ENCODE results near the gene RGMA.

RGMA gene

DNA sequence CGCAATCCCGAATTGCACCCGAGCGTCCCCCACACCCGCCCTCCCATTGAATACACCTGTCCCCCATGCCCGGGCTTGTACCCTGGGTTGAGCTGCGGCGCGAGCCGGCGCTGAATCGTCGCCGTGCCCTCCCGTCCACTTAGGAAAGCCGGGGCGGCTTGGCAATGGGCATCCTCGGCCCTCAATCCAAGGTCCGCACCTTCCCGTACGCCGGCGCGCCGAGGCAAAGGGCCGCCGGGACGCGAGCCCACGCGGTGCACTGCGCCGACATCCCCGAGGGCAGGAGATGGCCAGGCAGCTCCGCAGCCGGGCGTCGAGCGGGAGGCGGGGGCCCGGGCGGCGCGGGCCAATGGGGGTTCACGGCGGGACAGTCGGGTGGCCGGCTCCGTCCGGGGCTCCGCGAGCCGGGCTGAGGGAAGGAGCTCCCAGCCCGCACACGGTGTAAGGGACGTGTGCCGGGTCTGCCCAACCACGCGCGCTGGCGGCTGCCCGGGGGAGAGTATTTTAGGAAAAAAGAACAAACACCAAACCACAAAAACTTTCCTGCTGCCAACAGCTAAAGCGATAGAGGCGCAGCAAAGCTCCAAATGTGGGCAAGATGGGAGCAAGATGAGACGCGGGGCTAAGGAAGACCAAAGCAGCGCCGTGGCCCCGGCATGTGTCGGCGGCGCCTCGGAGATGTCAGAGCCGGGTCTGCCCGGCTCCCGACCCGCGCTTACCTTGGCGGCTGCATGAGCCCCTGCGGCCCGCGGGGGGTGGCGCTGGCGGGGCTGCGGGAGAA lies 621 bp downstream of the RGMA start:
- no peaks in the 10 kb centered on the region for H3K4me1 ChIP-seq (ENCODE audit: control insufficient read depth, insufficient read depth, low read length)
- H3K9ac ChIP-seq (ENCODE audit: low read depth, low read length) = no peak overlapping the region
- H3K4me3 ChIP-seq (ENCODE audit: low read length) = peak overlapping the region; percentile 53
- peaks cover 85% of the 10 kb centered on the region for H3K27me3 ChIP-seq (ENCODE audit: control insufficient read depth, insufficient read depth, low read length)
- no peaks in the 10 kb centered on the region for H3K36me3 ChIP-seq (ENCODE audit: insufficient read depth, low read length)
- peak overlapping the region; percentile 70 for H3K4me2 ChIP-seq (ENCODE audit: low read length)
- no peaks in the 10 kb centered on the region for H3K9me3 ChIP-seq (replicated peaks; ENCODE audit: low read length)

DNA sequence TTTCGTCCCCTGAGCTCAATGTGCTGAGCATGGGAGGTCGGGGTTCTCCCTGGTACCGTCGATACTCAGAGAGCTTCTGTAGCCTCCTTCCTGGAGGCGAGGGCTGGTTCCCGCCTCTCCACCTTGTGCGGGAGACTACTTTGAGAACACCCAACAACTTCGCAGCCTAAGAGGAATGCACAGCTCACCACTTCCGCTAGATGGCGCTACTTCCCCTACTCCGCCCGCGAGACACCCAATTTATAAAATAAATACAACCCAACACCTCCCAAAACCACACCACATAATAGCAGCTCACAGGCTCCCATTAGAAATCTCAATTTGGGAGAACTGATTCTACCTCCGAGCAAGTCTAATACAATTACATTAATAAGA lies 1.2 kb downstream of the RGMA start:
- H3K27me3 ChIP-seq (ENCODE audit: control insufficient read depth, insufficient read depth, low read length) = peaks cover 86% of the 10 kb centered on the region
- H3K9ac ChIP-seq (ENCODE audit: low read depth, low read length) = no peak overlapping the region
- H3K4me2 ChIP-seq (ENCODE audit: low read length) = peak overlapping the region; percentile 70
- H3K9me3 ChIP-seq (replicated peaks; ENCODE audit: low read length) = no peaks in the 10 kb centered on the region
- H3K4me3 ChIP-seq (ENCODE audit: low read length) = no peak overlapping the region
- H3K4me1 ChIP-seq (ENCODE audit: control insufficient read depth, insufficient read depth, low read length) = no peaks in the 10 kb centered on the region
- H3K36me3 ChIP-seq (ENCODE audit: insufficient read depth, low read length) = no peaks in the 10 kb centered on the region

DNA sequence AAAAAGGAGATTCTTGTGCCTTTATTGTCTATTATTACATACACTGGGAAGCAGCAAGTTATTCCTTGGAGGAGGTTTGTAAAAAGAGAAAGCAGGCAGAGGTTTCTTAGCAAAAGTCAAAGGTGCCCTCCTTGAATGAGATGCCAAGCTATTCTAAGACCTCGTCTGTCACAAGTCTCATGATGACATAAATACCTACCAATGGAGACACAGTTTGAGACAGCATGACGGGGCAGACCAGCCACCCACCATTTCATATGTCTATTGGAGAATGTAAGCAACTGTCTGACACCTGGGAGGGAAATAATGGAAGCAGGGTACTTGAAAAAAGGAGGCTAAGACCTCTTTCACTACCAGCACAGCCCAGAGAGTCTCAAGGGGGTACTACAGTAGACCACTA lies 2.2 kb downstream of the RGMA start:
- Histone ChIP-seq H3K4me2 (ENCODE audit: low read length) (no peak overlapping the region), H3K36me3 (ENCODE audit: insufficient read depth, low read length) (no peaks in the 10 kb centered on the region), H3K27me3 (ENCODE audit: control insufficient read depth, insufficient read depth, low read length) (peaks cover 94% of the 10 kb centered on the region), H3K9ac (ENCODE audit: low read depth, low read length) (no peak overlapping the region), H3K4me3 (ENCODE audit: low read length) (no peak overlapping the region), H3K4me1 (ENCODE audit: control insufficient read depth, insufficient read depth, low read length) (no peaks in the 10 kb centered on the region), H3K9me3 (replicated peaks; ENCODE audit: low read length) (no peaks in the 10 kb centered on the region)

DNA sequence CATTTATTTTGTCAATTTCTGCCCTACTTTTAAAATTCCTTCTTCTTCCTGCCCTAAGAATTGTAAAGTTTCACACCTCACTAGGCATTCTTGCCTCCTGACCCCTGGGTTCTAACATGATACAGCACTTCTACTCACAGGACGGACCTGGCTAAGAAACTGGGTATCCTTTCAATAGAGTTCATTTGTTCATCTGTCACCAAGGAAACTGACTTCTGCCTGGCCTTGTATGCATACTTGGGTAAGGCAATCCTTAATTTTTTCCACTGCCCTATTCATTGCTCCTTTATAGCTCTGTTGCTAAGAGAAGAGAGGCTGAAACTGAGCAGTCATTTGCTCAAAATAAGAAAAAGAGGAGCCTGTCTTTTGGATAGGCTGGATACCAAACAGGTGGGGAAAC lies 3.3 kb downstream of the RGMA start:
- no peaks in the 10 kb centered on the region for H3K4me1 ChIP-seq (ENCODE audit: control insufficient read depth, insufficient read depth, low read length)
- no peaks in the 10 kb centered on the region for H3K9me3 ChIP-seq (replicated peaks; ENCODE audit: low read length)
- no peak overlapping the region for H3K4me2 ChIP-seq (ENCODE audit: low read length)
- H3K9ac ChIP-seq (ENCODE audit: low read depth, low read length) = no peak overlapping the region
- H3K27me3 ChIP-seq (ENCODE audit: control insufficient read depth, insufficient read depth, low read length) = peaks cover 94% of the 10 kb centered on the region
- H3K36me3 ChIP-seq (ENCODE audit: insufficient read depth, low read length) = no peaks in the 10 kb centered on the region
- H3K4me3 ChIP-seq (ENCODE audit: low read length) = no peak overlapping the region

DNA sequence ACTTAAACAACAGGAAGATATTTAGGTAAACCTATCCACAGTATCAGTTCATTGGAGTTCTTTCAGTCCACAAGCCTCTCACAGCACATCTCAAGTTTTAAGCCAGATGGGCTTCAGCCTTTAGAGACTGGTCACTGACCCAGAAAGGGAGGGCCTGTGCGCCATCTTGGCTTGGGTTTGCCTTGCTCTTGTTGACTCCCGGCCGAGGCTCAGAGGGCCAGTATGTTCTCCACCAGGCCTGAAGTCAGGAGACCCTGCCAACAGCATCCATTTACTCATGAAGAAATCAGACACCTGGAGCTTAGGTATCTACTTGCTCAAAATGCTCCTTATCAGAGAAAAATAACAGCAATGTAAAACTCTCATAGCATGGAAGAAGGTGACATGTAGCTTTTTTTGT lies 6.2 kb downstream of the RGMA start:
- Histone ChIP-seq H3K36me3 (ENCODE audit: insufficient read depth, low read length) (no peaks in the 10 kb centered on the region), H3K4me3 (ENCODE audit: low read length) (no peak overlapping the region), H3K9me3 (replicated peaks; ENCODE audit: low read length) (no peaks in the 10 kb centered on the region), H3K27me3 (ENCODE audit: control insufficient read depth, insufficient read depth, low read length) (peaks cover 93% of the 10 kb centered on the region), H3K9ac (ENCODE audit: low read depth, low read length) (no peak overlapping the region), H3K4me1 (ENCODE audit: control insufficient read depth, insufficient read depth, low read length) (no peaks in the 10 kb centered on the region), H3K4me2 (ENCODE audit: low read length) (no peak overlapping the region)

DNA sequence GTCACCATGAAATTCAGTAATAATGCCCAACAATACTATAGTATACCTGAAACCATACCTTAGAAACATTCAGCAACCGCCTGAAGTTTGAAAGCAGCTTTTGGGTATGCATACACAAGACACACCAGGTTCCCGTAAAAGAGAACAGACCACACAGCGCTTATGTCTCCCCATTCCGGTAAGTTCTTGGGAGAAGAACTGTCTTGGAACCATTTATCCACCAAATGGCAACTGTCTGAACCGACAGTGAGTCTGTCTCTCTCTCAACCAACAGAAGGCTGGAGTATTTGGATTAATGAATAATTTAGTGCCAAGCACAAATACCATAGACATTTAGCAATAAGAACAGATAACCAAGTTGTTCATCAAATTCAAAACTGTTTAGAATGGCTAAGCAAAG lies 7.6 kb downstream of the RGMA start:
- Histone ChIP-seq H3K4me1 (ENCODE audit: control insufficient read depth, insufficient read depth, low read length) (no peaks in the 10 kb centered on the region), H3K27me3 (ENCODE audit: control insufficient read depth, insufficient read depth, low read length) (peaks cover 85% of the 10 kb centered on the region), H3K4me2 (ENCODE audit: low read length) (no peak overlapping the region), H3K4me3 (ENCODE audit: low read length) (no peak overlapping the region), H3K36me3 (ENCODE audit: insufficient read depth, low read length) (no peaks in the 10 kb centered on the region), H3K9ac (ENCODE audit: low read depth, low read length) (no peak overlapping the region), H3K9me3 (replicated peaks; ENCODE audit: low read length) (no peaks in the 10 kb centered on the region)

DNA sequence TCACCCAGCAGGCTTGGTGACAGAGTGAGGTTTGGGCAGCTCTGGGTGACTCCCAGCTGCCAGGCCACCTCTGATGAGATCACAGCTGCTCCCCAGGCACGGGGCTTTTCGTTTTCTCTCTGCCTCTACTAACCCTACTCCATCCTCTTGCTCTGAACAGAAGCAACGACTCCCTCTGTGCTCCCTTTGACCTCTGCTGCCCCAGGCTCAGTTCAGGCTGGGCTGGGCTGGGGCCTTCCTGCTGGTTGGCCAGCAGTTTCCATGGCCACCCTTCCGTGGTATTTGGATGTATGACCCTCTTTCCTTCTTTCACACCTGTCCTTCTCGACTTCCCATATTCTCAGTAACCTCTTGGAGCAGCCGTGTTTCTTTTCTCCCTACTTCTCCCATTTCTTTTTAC lies 8.6 kb downstream of the RGMA start:
- H3K4me3 ChIP-seq (ENCODE audit: low read length) = no peak overlapping the region
- H3K9ac ChIP-seq (ENCODE audit: low read depth, low read length) = no peak overlapping the region

DNA sequence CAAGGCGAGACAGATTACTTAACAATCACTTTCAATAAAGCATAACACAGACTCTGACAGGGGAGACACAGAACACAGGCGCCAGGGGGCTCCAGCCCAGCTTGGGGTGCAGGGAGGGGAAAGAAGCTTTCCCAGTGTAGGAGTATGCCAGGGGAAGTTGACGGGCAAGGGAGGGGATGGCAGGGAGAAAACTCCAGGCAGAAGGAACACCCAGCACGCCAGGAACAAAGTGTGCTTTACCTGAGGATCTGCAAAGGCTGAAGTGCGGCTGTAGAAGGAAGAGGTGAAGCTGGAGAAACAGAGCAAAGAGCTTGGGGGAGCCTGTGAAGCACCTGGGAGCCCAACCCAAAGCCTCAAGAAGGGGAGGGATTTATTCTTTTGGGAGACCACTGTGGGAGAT lies 12.1 kb downstream of the RGMA start:
- H3K4me3 ChIP-seq (ENCODE audit: low read length) = no peak overlapping the region
- no peak overlapping the region for H3K4me2 ChIP-seq (ENCODE audit: low read length)
- peaks cover 15% of the 10 kb centered on the region for H3K4me1 ChIP-seq (ENCODE audit: control insufficient read depth, insufficient read depth, low read length)
- H3K9ac ChIP-seq (ENCODE audit: low read depth, low read length) = no peak overlapping the region
- H3K27me3 ChIP-seq (ENCODE audit: control insufficient read depth, insufficient read depth, low read length) = peaks cover 83% of the 10 kb centered on the region
- no peaks in the 10 kb centered on the region for H3K9me3 ChIP-seq (replicated peaks; ENCODE audit: low read length)
- H3K36me3 ChIP-seq (ENCODE audit: insufficient read depth, low read length) = no peaks in the 10 kb centered on the region

More for the DNA sequence above, 8.6 kb downstream of the RGMA start:
- Histone ChIP-seq H3K4me1 (ENCODE audit: control insufficient read depth, insufficient read depth, low read length) (no peaks in the 10 kb centered on the region), H3K9me3 (replicated peaks; ENCODE audit: low read length) (no peaks in the 10 kb centered on the region), H3K27me3 (ENCODE audit: control insufficient read depth, insufficient read depth, low read length) (peaks cover 84% of the 10 kb centered on the region), H3K4me2 (ENCODE audit: low read length) (no peak overlapping the region), H3K36me3 (ENCODE audit: insufficient read depth, low read length) (no peaks in the 10 kb centered on the region)

DNA sequence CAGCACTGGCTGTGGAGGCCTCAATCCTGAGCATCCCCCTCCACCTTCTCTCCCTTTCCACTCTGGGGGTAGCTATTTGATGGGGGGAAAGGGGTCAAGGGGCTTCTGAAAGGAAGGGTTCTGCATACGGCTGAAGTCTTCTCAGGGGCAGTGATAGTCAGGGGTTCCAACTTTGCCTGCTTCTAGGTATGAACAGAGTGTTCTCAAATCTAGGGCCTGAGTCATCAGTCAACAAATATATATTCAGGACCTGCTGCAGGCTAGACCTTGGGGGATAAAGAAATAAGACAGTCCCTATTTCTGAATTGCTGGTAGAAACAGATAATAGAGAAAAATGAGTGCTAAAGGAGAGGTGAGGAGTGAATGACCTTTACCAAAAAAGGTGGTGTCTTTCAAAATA lies 12.8 kb downstream of the RGMA start:
- Histone ChIP-seq H3K4me2 (ENCODE audit: low read length) (no peak overlapping the region), H3K4me1 (ENCODE audit: control insufficient read depth, insufficient read depth, low read length) (peaks cover 22% of the 10 kb centered on the region), H3K9me3 (replicated peaks; ENCODE audit: low read length) (no peaks in the 10 kb centered on the region), H3K27me3 (ENCODE audit: control insufficient read depth, insufficient read depth, low read length) (peaks cover 83% of the 10 kb centered on the region), H3K4me3 (ENCODE audit: low read length) (no peak overlapping the region), H3K36me3 (ENCODE audit: insufficient read depth, low read length) (no peaks in the 10 kb centered on the region), H3K9ac (ENCODE audit: low read depth, low read length) (no peak overlapping the region)

DNA sequence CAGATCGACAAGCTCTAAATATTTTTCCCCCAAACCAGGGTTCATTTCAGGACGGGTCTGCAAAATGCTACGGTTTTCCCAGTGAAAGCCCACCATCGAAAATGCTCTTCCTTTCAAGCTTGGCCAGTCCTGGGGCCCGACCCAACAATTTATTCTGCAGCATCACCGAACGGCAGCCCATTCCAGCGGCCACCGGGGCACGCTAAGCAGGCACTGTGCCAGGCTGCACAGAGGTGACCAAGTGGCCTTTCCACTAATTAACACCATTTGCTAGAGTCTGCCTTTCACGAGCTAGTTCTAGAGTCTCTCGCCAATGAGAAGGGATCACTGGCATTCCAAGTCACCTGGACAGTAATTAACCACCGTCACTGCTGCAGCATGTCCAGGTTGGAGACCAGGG lies 14.4 kb downstream of the RGMA start:
- Histone ChIP-seq H3K4me1 (ENCODE audit: control insufficient read depth, insufficient read depth, low read length) (peaks cover 22% of the 10 kb centered on the region), H3K9ac (ENCODE audit: low read depth, low read length) (no peak overlapping the region), H3K36me3 (ENCODE audit: insufficient read depth, low read length) (no peaks in the 10 kb centered on the region), H3K4me2 (ENCODE audit: low read length) (no peak overlapping the region), H3K4me3 (ENCODE audit: low read length) (no peak overlapping the region), H3K27me3 (ENCODE audit: control insufficient read depth, insufficient read depth, low read length) (peaks cover 87% of the 10 kb centered on the region), H3K9me3 (replicated peaks; ENCODE audit: low read length) (no peaks in the 10 kb centered on the region)

DNA sequence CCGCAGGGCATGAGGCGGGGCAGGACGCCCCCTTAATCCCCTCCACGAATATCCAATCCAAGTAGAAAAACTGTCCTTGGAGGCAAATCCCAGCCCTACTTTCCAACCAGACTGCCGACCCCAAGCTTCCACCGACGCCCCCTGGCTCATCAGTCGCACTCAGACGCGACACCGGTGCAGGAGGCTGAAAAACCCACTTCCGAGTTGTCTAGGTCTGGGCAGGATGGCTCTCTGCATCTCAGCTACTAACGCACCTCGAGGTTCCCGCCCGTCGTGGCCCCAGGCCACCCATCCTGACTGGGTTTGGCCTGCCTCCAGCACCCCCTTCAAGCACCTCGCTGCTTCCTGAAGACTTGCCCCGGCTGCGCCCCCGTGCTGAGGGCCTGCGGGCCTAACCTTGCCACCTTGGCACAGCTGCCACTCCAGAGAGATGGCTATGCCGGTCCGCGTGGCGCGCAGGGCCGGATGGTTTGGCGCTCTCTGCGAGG lies 15.5 kb downstream of the RGMA start:
- Histone ChIP-seq H3K36me3 (ENCODE audit: insufficient read depth, low read length) (no peaks in the 10 kb centered on the region), H3K9ac (ENCODE audit: low read depth, low read length) (no peak overlapping the region), H3K27me3 (ENCODE audit: control insufficient read depth, insufficient read depth, low read length) (peaks cover 85% of the 10 kb centered on the region), H3K4me3 (ENCODE audit: low read length) (peak overlapping the region; percentile 65), H3K4me2 (ENCODE audit: low read length) (peak overlapping the region; percentile 68), H3K4me1 (ENCODE audit: control insufficient read depth, insufficient read depth, low read length) (peaks cover 22% of the 10 kb centered on the region), H3K9me3 (replicated peaks; ENCODE audit: low read length) (no peaks in the 10 kb centered on the region)

Data from skeletal muscle satellite cell (primary cell).